GM19328 (cell line): ENCODE data around the gene SNX8.
A peak's percentile ranks its signal among the peaks of the same experiment; 100 is the strongest.
"Not testable (repeated sequence)": the region's sequence is repeated elsewhere in the genome, so short reads cannot be mapped to it uniquely, and the experiment has no call there.

Experiments used
- ATAC-seq: cut with Tn5 transposase; IDR thresholded peaks from one replicate; pipeline ENCODE4 v1.9.1; 2021; ENCODE audit warnings: mild to moderate bottlenecking, moderate library complexity; ENCODE audit not compliant: unreplicated experiment

The SNX8 gene, protein sequence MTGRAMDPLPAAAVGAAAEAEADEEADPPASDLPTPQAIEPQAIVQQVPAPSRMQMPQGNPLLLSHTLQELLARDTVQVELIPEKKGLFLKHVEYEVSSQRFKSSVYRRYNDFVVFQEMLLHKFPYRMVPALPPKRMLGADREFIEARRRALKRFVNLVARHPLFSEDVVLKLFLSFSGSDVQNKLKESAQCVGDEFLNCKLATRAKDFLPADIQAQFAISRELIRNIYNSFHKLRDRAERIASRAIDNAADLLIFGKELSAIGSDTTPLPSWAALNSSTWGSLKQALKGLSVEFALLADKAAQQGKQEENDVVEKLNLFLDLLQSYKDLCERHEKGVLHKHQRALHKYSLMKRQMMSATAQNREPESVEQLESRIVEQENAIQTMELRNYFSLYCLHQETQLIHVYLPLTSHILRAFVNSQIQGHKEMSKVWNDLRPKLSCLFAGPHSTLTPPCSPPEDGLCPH

DNA sequence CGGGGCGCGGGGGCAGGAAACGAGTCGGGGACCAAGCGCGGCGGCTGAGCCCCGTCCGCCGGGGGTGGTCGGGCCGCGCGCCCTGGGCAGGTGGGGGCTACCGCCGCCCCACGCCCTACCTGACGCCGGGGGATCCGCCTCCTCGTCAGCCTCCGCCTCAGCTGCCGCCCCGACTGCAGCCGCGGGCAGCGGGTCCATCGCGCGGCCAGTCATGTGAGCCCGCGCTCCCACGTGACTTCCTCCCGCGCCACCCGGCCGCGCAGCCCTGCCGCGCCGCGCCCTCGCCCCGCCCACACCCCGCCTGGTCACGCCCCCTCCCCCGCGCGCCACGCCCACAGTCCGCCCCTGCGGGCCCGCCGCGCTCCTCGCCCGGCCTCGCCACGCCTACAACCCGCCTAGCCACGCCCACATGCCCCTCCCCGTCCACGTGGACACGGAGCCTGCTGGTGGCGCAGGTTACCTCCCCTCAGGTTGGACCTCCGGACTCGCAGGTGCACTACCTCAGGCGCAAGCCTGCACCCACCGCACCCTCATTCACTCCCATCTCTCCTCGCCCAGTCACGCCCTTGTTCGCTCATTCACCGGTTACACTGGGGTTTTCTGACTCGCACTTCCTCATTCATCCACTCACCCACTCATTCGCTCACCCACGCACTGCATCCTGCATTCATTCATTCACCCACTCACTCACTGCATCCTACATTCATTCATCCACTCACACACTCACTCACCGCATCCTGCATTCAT, at the start of gene SNX8:
Gene SNX8 (minus strand): TSS at position 233 of the 747 bp plus-strand sequence. CDS start 20 bp downstream, at position 213.
- peak; percentile 72 for ATAC-seq

DNA sequence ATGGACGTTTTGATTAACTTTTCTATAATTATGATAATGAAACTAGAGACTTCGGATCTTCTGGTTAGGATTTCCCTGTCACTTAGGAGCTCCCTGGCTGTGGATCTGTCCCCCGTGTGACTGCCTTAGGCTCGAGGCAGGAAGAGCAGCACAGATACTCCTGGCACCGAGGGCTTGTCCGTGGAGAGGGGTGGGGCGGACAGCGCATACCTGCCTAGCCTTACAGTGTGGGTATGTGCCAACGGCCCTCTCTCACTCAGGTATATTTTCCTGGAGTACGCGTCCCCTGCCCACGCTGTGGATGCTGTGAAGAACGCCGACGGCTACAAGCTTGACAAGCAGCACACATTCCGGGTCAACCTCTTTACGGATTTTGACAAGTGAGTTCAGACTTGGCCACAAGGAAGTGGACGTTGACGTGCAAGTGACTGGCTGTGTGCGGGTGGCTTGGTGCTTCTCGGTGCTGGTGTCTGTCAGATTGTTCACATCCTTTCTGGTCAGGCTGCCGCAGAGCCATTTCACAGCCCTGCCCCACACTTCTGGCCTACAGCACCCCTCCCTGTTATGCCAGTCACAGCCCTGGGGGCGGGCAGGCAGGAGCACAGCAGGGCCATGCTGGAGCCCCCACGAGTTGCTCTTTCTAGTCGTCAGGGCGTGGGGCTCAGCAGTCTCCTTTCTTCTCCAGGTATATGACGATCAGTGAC, 48.3 kb upstream of the SNX8 start:
- ATAC-seq: no peak

DNA sequence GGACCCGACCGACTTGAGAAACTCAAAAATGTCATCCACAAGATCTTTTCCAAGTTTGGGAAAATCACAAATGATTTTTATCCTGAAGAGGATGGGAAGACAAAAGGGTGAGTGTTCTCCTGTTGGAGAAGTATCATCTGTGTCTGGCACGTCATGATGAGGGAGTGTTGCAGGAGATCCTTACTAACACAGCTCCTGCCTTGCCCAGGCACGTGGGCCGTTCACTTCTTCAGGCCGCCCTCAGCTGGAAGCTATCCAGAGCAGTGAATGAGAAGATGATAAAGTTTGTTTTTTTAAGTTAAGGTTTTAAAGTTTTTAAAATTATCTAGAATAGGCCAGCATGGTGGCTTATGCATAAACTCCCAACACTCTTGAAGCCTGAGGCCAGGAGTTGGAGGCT, 46.6 kb upstream of the SNX8 start:
- ATAC-seq: no peak

DNA sequence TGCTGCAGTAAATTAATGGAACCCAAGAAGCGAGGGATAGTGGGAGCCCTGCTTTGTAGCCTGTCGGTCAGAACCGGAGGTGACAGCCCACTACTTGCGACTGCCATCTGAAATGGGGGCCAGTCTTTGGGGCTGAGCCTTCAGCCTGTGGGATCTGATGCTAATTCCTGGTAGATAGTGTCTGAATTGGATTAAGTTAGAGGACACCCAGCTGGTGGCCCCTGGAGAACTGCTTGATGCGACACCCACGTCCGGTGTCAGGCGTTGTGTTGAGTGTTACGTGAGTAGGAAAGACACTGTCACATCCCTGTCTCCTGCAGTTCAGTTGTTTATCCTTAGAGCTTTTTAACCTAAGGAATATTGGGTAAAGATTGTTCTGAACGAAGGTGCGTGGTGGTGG, 45.4 kb upstream of the SNX8 start:
- ATAC-seq: no peak

DNA sequence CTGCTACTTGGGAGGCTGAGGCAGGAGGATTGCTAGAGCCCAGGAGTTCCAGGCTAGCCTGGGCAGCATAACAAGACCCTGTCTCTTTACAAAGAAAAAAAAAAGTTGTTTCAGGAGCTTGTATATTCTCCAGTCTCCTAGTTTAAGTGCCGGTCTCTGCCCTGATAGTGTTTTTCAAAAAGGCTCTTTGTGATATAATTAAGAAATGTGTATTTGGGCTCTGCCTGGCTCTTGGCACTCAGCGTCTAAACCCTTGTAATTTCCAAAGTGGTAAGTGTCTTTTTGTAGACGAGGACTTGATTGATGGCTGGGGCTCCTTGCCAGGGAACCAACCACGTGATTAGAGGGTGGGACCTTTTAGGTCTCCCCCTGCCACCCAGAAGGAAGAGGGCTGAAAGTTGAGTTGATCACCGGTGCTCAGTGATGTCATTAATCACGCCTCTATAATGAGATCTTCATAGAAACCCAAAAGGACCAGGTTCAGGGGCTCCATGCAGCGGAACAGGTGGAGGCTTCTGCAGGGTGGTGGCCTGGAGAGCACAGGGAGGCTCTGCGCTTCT, 44.8 kb upstream of the SNX8 start:
- ATAC-seq: no peak

DNA sequence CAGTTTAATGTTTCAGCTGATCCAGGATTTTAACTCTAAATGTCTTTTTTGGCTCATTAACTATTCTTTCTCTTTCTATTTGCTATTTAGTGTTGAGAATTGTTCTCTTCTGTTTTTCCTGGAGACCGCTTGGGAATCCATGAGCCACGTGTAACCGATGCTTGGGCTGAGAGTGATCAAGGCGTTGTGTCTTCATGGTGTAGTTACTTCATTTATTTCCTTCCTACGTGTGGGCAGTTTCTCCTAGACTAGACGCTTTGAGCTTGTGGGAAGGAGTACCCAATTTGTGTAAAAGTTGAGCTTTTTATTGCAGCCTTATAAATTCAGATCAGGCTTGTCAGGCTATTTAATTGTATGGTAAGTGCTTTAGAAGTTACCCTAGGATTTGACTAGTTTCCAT, 43.3 kb upstream of the SNX8 start:
- ATAC-seq: no peak

DNA sequence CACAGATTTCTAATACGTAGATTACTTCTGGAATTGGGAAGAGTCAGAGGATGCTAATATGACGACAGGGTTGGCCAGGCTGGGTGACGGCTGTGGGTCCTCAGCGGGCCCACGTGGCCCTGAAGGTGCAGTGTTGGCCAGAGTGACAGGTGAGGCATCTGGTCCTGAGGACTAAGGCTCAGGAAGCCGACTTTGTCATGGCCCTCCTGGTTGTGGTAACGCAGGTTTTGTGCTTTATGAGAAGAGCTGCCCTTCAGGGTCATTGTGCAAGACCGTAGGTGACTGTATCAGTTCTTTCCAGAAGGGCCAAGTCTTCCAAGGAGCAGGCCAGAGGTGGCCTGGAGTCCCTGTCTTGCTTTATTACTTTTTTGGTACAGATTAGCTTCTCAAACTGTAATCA, 42.9 kb upstream of the SNX8 start:
- ATAC-seq: no peak

DNA sequence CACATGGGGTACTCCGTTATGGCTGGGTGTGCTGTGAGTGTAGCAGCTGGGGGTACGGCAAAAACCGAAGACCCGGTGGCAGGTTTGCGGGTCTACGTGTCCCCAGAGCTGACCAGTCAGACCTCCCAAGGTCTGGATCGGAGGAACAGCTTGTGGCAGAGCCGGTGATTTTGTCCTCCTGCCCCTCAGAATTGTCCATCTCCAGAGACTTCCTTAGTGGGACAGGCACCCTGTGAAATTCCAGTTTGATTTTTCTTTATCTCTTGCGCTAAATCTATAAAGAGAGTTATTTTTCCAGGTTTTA, 41.4 kb upstream of the SNX8 start:
- ATAC-seq: no peak

DNA sequence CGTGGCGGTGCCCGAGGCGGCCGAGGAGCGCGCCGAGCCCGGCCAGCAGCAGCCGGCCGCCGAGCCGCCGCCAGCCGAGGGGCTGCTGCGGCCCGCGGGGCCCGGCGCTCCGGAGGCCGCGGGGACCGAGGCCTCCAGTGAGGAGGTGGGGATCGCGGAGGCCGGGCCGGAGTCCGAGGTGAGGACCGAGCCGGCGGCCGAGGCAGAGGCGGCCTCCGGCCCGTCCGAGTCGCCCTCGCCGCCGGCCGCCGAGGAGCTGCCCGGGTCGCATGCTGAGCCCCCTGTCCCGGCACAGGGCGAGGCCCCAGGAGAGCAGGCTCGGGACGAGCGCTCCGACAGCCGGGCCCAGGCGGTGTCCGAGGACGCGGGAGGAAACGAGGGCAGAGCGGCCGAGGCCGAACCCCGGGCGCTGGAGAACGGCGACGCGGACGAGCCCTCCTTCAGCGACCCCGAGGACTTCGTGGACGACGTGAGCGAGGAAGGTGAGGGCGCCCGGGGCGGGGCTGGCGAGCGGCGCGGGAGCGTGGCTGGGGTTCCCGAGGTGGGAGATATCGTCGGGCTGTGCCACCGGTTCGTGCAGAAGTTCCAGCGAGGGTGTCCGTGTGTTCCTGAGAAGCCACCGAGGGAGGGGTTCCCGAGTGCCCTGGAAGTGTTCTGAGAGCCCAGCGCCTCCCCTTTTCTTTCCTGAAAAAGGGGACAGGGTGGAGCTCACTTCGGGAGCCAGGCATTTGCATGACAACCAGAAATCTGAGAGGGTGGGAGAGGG, 40.9 kb upstream of the SNX8 start:
- ATAC-seq: peak; percentile 9

DNA sequence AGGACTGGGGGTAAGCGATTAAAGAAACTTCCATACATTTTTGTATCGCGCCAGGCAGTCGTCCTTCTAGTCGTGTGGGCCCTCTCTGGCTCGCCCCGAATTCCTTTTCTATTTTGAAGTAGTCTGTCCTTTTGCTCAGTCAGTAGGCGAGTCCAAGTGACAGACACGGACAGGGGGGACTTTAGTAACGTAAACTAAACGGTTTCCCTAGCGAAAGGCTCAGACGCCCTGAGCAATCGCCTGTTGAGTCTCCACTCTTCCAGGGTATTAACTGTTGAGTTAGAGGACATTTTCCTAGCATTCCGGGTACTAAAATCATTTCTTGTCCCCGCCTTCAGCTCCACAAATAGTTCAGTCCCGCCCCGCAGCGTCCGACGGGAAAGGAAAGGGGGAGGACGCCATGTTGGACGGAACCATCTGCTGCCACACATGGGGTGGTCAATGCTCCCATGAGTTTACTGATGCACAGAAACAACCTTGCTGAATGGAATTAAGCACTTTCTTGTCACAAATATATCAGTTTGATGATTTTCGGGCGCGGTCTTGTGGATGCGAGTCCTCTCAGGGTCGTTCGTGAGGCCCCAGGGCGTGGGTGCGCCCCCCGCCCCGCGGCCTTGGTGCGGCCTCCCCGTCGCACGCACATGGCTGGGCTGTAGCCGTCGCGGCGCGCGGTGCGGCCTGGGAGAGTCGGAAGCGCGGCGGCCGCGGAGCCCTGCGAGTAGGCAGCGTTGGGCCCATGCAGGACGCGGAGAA, 40.1 kb upstream of the SNX8 start, which contains the start of gene EIF3B:
Gene EIF3B (plus strand): TSS at position 642 of the 753 bp plus-strand sequence. CDS start 95 bp downstream, at position 737.
- ATAC-seq: peak; percentile 77

DNA sequence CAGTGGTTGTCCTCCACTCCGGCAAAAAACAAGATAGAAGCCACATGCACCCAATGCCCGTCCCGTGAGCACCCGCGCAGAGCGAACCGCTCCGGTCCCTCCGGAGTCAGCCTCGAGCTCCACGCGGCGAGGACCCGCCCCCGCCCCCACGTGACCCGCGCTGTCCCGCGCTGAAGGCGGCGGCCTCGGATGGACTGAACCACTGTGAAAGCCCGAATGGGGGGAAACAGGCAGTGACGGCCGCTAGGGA, 39.6 kb upstream of the SNX8 start:
- ATAC-seq: peak; percentile 48

DNA sequence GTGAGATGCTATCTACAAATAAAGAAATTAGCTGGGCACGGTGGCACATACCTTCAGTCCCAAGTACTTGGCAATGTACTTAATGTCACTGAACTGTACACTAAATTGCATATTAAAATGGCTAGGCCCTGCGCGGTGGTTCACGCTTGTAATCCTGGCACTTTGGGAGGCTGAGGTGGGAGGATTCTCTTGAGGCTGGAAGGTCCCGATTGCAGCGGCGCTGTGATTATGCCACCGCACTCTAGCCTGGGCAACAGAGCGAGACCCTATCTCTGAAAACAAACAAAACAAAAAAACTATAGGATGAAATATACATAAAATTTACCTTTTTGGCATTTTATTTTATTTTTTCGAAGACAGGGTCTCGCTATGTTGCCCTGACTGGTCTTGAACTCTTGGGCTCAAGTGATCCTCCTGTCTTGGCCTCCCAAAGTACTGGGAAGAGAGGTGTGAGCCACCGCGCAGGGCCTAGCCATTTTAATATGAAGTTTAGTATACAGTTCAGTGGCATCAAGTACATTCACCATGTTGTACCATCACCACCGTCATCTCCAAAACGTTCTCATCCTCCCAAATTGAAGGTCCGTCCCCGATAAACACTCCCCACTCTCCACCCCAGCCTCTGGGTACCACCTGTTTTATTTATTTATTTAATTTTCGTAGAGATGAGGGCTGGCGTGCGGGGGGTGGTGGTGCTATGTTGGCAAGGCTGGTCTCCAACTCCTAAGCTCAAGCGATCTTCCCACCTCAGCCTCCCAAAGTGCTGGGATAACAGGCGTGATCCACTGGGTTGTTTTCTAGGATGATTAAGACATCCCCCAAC, 39.1 kb upstream of the SNX8 start:
- ATAC-seq: no peak

DNA sequence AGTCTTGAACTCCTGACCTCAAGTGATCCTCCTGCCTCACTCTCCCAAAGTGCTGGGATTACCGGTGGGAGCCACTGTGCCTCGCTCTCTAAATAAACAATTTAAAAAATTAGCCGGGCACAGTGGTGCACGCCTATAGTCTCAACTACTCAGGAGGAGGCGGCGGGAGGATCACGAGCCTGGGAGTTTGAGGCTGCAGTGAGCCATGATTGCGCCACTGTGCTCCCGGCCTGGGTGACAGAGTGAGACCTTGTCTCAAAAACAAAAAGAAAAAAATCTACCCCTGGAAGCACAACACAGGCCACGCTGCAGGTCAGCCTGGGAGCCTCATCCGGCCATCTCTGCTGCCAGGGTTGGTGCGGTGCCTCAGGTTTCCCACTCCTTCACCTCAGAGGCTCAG, 36.6 kb upstream of the SNX8 start:
- no peak for ATAC-seq

DNA sequence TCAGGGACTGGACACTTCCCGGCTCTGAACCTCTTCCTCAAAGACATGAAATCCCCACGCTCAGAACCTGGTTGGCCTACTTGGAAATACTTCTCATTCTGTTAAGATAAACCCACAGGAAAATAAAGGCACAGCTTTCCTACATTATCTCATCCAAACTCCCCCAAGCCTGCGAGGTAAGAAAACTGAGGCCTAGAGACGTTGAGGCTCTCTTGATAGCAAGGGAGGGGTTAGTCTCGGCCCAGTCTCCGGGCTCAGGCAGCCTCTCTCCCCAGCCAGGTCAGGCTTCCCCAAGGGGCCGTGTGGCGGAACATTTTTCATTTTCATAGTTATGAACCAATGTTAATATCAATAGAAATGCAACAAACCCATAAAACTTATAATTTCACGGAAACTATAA, 35.8 kb upstream of the SNX8 start:
- no peak for ATAC-seq

DNA sequence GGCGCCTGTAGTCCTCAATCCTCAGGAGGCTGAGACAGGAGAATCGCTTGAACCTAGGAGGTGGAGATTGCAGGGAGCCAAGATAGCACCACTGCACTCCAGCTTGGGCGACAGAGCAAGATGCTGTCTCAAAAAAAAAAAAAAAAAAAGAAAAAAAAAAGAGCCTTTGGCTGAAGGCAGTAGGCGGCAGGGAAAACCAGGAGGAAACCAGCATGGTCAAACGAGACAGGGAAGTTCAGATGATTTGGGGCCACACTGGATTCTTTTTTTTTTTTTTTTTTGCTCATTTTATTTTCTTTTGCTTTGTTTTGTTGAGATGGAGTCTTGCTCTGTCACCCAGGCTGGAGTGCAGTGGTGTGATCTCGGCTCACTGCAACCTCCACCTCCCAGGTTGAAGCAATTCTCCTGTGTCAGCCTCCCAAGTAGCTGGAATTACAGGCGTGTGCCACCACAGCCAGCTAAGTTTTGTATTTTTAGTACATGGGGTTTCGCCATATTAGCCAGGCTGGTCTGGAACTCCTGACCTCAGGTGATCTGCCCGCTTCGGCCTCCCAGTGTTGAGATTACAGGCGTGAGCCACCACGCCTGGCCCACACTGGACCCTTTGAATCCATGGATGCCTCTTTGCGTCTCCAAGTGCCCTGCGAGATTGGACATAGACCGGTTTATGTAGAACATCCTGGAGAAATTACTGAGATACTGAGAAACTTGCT, 33.3 kb upstream of the SNX8 start:
- not testable (repeated sequence) for ATAC-seq

DNA sequence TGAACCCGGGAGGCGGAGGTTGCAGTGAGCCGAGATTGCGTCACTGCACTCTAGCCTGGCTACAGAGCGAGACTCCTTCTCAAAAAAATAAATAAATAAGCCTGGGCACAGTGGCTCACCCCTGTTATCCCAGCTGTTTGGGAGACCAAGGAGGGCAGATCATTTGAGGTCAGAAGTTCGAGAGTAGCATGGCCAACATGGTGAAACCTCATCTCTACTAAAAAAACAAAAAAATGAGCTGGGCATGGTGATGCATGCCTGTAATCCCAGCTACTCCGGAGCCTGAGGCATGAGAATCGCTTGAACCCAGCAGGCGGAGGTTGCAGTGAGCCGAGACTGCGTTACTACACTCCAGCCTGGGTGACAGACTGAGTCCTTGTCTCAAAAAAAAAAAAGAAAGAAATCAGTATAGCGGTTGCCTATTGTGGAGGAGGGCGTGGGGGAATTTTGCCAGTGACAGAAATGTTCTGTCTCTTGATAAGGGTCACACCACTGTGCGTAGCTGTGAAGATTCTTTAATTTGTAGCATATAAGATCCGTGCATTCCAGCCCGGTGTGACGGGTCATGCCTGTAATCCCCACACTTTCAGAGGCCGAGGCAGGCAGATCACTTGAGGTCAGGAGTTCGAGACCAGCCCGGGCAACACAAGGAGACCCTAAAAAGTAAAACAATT, 22.5 kb upstream of the SNX8 start:
- ATAC-seq: no peak

DNA sequence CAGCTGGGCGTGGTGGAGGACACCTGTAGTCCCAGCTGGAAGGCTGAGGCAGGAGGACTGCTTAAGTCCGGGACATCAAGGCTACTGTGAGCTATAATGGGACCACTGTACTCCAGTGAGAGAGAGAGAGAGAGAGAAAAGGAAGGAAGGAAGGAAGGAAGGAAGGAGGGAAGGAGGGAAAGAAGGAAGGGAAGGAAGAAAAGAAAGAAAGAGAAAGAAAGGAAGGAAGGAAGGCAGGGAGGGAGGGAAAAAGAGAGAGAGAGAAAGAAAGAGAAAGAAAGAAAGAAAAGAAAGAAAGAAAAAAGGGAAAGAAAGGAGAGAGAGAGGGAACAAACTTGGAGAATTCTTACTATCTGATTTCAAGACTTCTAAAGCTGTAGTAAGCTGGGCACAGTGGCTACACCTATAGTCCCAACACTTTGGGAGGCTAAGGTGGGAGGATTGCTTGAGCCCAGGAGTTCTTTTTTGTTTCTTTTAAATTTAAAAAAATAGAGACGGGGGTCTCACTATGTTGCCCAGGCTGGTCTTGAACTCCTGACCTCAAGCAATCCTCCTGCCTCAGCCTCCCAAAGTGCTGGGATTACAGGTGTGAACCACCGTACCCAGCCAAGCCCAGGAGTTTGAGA, 18.5 kb upstream of the SNX8 start:
- ATAC-seq: not testable (repeated sequence)

DNA sequence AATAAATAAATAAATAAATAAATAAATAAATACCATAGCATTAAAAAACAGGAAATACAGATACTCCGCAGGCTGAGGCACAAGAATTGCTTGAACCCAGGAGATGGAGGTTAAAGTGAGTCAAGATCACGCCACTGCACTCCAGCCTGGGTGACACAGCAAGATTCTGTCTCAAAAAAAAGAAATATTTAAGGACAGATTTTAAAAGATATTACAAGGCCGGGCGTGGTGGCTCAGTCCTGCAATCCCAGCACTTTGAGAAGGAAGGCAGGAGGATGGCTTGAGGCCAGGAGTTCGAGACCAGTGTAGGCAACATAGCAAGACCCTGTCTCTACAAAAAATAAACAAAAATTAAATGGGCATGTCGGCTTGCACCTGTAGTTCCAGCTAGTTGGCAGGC, 17.5 kb upstream of the SNX8 start:
- no peak for ATAC-seq
